ENCODE measurements around the gene ZDHHC8.

ZDHHC8 gene

GRCh38 chr22:20183823-20184222 lies 52.2 kb downstream of the ZDHHC8 start:
- H3K4me3 ChIP-seq (ENCODE audit: low read depth, low read length) = no peak overlapping the region
- DNase-seq (ENCODE audit: low read depth) = no peak
- in situ Hi-C loops (cut with HindIII; ENCODE audit: low sequenced_read_pairs) = no loop called here
- TF ChIP-seq CTCF (IDR thresholded peaks at IDR 0.05; ENCODE audit: low read depth, low read length, missing control alignments) = no peak

- DNase-seq (ENCODE audit: low read depth) = no peak
- TF ChIP-seq CTCF (IDR thresholded peaks at IDR 0.05; ENCODE audit: low read depth, low read length, missing control alignments) = no peak
- H3K4me3 ChIP-seq (ENCODE audit: low read depth, low read length) = no peak overlapping the region
- in situ Hi-C loops (cut with HindIII; ENCODE audit: low sequenced_read_pairs) = no loop called here
Observed at GRCh38 chr22:20184501-20185165, 53.0 kb downstream of the ZDHHC8 start.

GRCh38 chr22:20185750-20186149 lies 54.1 kb downstream of the ZDHHC8 start:
- DNase-seq (ENCODE audit: low read depth) = no peak
- no peak overlapping the region for H3K4me3 ChIP-seq (ENCODE audit: low read depth, low read length)
- in situ Hi-C loops (cut with HindIII; ENCODE audit: low sequenced_read_pairs) = no loop called here
- TF ChIP-seq CTCF (IDR thresholded peaks at IDR 0.05; ENCODE audit: low read depth, low read length, missing control alignments) = no peak

- no peak for TF ChIP-seq CTCF (IDR thresholded peaks at IDR 0.05; ENCODE audit: low read depth, low read length, missing control alignments)
- in situ Hi-C loops (cut with HindIII; ENCODE audit: low sequenced_read_pairs) = no loop called here
- no peak overlapping the region for H3K4me3 ChIP-seq (ENCODE audit: low read depth, low read length)
- DNase-seq (ENCODE audit: low read depth) = no peak
Observed at GRCh38 chr22:20186183-20186870, 54.7 kb downstream of the ZDHHC8 start.

GRCh38 chr22:20186871-20187546 lies 55.4 kb downstream of the ZDHHC8 start:
- no peak overlapping the region for H3K4me3 ChIP-seq (ENCODE audit: low read depth, low read length)
- in situ Hi-C loops (cut with HindIII; ENCODE audit: low sequenced_read_pairs) = no loop called here
- TF ChIP-seq CTCF (IDR thresholded peaks at IDR 0.05; ENCODE audit: low read depth, low read length, missing control alignments) = no peak
- no peak for DNase-seq (ENCODE audit: low read depth)

- H3K4me3 ChIP-seq (ENCODE audit: low read depth, low read length) = no peak overlapping the region
- in situ Hi-C loops (cut with HindIII; ENCODE audit: low sequenced_read_pairs) = no loop called here
- DNase-seq (ENCODE audit: low read depth) = no peak
- no peak for TF ChIP-seq CTCF (IDR thresholded peaks at IDR 0.05; ENCODE audit: low read depth, low read length, missing control alignments)
Observed at GRCh38 chr22:20187777-20188566, 56.4 kb downstream of the ZDHHC8 start.
